Testis (tissue), 5 donors: Measurements from ENCODE around the gene MTMR1. TPM values are rescaled to one million over a fixed set of nuclear protein-coding genes. Genes with fewer than 3 reads are reported as not detected.

Experiments
- DNase-seq: peaks from one replicate; pipeline ENCODE4 v3.0.0-alpha.2; 2019
- H3K27ac ChIP-seq, 2 donors: fragments of 200-600 bp; sonication (generic); one replicate each; pipeline ENCODE4 v1.5.1; 2019
- H3K27me3 ChIP-seq: fragments of 200-600 bp; sonication (generic); one replicate; pipeline ENCODE4 v1.5.1; 2019
- H3K36me3 ChIP-seq: fragments of 200-600 bp; sonication (generic); one replicate; pipeline ENCODE4 v1.5.1; 2017; ENCODE audit warnings: low read depth; ENCODE audit errors: missing control alignments
- H3K4me1 ChIP-seq: fragments of 200-600 bp; sonication (generic); one replicate; pipeline ENCODE4 v1.5.1; 2019
- H3K4me3 ChIP-seq, 2 donors: fragments of 200-600 bp; sonication (generic); one replicate each; pipeline ENCODE4 v1.5.1; 2017 to 2019
- H3K9me3 ChIP-seq: fragments of 200-600 bp; sonication (generic); one replicate; pipeline ENCODE4 v1.5.1; 2017
- POLR2A ChIP-seq: fragments of 450-650 bp; IDR thresholded peaks from one replicate; pipeline ENCODE4 v1.6.1; 2017; ENCODE audit warnings: antibody characterized with exemption, mild to moderate bottlenecking, moderate library complexity
- WGBS, 2 donors: methylation state at CpG; one replicate each; pipeline ENCODE4 v1.1.5; 2018; 5-methylcytosine and 5-hydroxymethylcytosine counted together
- intact Hi-C: fragments of 100-400 bp; cut with DNase I; formaldehyde crosslinking; loops from one replicate; pipeline ENCODE4 v1.15.1; 2023; ENCODE audit warnings: low total_unique reads
- long read RNA-seq, 2 donors: transcript quantifications; one replicate each; lab custom pipeline, GENCODE V29; 2026
- polyA plus RNA-seq: library from polyadenylated mRNA; stranded (reverse); fragments of 350-450 nt; fragmentation: Illumina TruSeq; extraction: RNeasy Lipid Tissue Mini Kit (QIAGEN cat#74804); gene quantifications from one replicate; pipeline ENCODE4 v1.2.3, GENCODE V29; 2014; ENCODE audit warnings: low read depth, low replicate concordance; ENCODE audit not compliant: insufficient read depth
- total RNA-seq, 2 donors: library from RNA; depleted of rRNA; stranded (reverse); fragments of >200 nt; gene quantifications; one replicate each; pipeline ENCODE4 v1.2.3, GENCODE V29; 2016
- TF ChIP-seq, protein P1 (sequence below), 3 experiments: fragments of 450-650 bp in 2 of 3; fragments of 200-600 bp in 1 of 3; sonication (generic) in 1 of 3; IDR thresholded peaks; one replicate each; pipeline ENCODE4 v1.5.1; 2016 to 2019; ENCODE audit warnings: antibody characterized with exemption in 3 of 3, mild to moderate bottlenecking in 2 of 3, moderate library complexity in 1 of 3

Gene MTMR1
- 10 to 100 TPM; 50.3 to 57.2 TPM for total RNA-seq
- 26.1 TPM for polyA plus RNA-seq
- long read RNA-seq, donor 1, partial matches to known transcripts: 0 of 1 reads
- long read RNA-seq, donor 1, other reads (novel, unspliced or antisense): 0 of 1 reads
- long read RNA-seq, donor 2: 0 reads

GRCh38 chrX:150692831-150693724 is at the start of gene MTMR1:
Gene MTMR1 (plus strand): TSS chrX:150693396. CDS start chrX:150693531, 135 bp downstream.
- no peaks in the 10 kb centered on the region for H3K36me3 ChIP-seq
- peak; percentile 41 for DNase-seq
- peak within 1 kb of the TSS; percentile 81 to 87 for H3K27ac ChIP-seq
- H3K4me1 ChIP-seq: no peaks in the 10 kb centered on the region
- WGBS, 2 donors: 1% methylated on average over 10 to 11 of the region's 92 CpGs
- H3K4me3 ChIP-seq: peak within 1 kb of the TSS; percentile 53 to 66
- intact Hi-C loops: no loop called here
- H3K27me3 ChIP-seq: no peaks in the 10 kb centered on the region
- no peaks in the 10 kb centered on the region for H3K9me3 ChIP-seq
- TF ChIP-seq, protein P1, sequence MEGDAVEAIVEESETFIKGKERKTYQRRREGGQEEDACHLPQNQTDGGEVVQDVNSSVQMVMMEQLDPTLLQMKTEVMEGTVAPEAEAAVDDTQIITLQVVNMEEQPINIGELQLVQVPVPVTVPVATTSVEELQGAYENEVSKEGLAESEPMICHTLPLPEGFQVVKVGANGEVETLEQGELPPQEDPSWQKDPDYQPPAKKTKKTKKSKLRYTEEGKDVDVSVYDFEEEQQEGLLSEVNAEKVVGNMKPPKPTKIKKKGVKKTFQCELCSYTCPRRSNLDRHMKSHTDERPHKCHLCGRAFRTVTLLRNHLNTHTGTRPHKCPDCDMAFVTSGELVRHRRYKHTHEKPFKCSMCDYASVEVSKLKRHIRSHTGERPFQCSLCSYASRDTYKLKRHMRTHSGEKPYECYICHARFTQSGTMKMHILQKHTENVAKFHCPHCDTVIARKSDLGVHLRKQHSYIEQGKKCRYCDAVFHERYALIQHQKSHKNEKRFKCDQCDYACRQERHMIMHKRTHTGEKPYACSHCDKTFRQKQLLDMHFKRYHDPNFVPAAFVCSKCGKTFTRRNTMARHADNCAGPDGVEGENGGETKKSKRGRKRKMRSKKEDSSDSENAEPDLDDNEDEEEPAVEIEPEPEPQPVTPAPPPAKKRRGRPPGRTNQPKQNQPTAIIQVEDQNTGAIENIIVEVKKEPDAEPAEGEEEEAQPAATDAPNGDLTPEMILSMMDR (IDR thresholded peaks at IDR 0.05): no peak

DNA sequence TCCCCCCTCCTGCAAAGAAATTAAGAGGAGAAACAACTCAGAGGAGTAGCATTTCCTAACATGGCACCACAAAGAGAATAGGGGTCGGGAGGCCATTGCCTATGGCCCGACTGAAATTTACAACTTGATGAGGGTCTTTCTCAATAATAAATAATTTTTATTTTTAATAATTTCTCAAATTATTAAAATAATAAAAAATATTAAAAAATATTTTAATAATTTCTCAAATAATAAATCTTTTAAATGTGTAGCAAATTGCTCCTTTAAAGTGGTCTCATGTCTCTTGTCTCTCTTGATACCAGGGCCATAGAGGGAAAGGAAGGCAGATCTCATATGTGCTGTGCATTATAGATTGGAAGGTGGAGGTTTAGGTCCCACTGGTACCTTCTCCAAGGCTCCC is 49.2 kb upstream of the MTMR1 start:
- Histone ChIP-seq H3K9me3 (no peaks in the 10 kb centered on the region), H3K27ac (no peak overlapping the region), H3K4me1 (no peaks in the 10 kb centered on the region), H3K36me3 (no peaks in the 10 kb centered on the region), H3K27me3 (no peaks in the 10 kb centered on the region), H3K4me3 (no peak overlapping the region)
- 96 to 98% methylated on average over 2 of the region's 2 CpGs for WGBS, 2 donors
- intact Hi-C loops: no loop called here
- DNase-seq: no peak
- no peak for TF ChIP-seq POLR2A
- TF ChIP-seq, protein P1 (IDR thresholded peaks at IDR 0.05): no peak

DNA sequence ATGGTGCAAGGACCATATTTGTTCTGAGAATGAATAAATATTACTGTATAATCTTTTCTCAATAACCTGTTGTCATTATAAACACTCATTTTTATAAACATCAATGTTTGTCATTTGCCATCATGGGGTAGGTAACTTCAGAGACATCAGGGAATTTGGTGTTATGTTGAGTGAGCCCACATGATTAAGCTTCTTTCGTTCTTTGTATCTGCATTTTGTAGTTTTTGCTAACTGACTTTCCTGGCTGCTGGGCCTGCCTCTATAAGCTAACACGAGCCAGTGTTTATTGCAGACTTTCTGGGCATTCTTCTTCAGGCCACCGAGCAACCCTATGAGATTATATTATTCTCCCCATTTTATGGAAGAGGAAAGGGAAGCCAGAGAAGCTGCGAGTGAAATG is 48.8 kb upstream of the MTMR1 start:
- WGBS, 2 donors: 90 to 96% methylated on average over 4 of the region's 4 CpGs
- Histone ChIP-seq H3K27me3 (no peaks in the 10 kb centered on the region), H3K9me3 (no peaks in the 10 kb centered on the region), H3K4me1 (no peaks in the 10 kb centered on the region), H3K27ac (no peak overlapping the region), H3K36me3 (no peaks in the 10 kb centered on the region), H3K4me3 (no peak overlapping the region)
- no peak for DNase-seq
- intact Hi-C loops: no loop called here
- TF ChIP-seq, protein P1 (IDR thresholded peaks at IDR 0.05): no peak
- no peak for TF ChIP-seq POLR2A

GRCh38 chrX:150647331-150647730 is 45.9 kb upstream of the MTMR1 start:
- no peak for DNase-seq
- intact Hi-C loops: no loop called here
- Histone ChIP-seq H3K4me1 (no peaks in the 10 kb centered on the region), H3K9me3 (no peaks in the 10 kb centered on the region), H3K27me3 (no peaks in the 10 kb centered on the region), H3K36me3 (no peaks in the 10 kb centered on the region), H3K27ac (no peak overlapping the region), H3K4me3 (no peak overlapping the region)
- WGBS, 2 donors: 40 to 44% methylated on average over 5 of the region's 5 CpGs
- no peak for TF ChIP-seq POLR2A
- TF ChIP-seq, protein P1 (IDR thresholded peaks at IDR 0.05): no peak
